ENCODE data around the gene SFTPA2. TPM values are rescaled to one million over a fixed set of nuclear protein-coding genes. Genes with fewer than 3 reads are reported as not detected.
"Not testable (repeated sequence)": the region's sequence is repeated elsewhere in the genome, so short reads cannot be mapped to it uniquely, and the experiment has no call there.

Gene SFTPA2
- total RNA-seq, 6 experiments from 2014 or later = 0.12 to 0.95 (median 0.42) TPM; not detected in 3

DNA sequence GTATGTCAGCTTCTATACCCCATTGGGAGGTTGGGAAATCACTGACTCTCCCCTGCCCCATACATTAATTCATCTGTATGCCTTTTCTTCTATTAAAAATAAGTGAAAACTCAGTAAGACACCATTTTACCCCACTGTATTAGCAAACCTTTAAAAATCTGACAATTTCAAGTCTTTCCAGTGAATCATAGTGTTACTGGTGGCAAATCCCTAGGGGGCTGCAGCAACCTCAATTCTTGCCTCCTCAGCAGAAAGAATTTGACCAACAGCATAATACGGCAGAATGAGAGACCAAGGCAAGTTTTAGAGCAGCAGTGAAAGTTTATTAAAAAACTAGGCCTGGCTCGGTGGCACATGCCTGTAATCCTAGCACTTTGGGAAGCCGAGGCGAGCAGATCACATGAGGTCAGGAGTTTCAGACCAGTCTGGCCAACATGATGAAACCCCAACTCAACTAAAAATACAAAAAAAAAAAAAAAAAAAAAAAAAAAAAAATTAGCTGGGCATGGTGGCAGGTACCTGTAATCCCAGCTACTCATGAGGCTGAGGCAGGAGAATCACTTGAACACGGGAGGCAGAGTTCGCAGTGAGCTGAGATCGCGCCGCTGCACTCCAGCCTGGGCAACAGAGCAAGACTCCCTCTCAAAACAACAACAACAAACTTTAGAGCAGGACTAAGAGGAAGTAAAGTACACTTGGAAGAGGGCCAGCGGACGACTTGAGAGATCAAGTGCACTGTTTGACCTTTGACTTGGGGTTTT, 26.9 kb downstream of the SFTPA2 start:
- intact Hi-C loops (cut with DNase I); H3K36me3 ChIP-seq; H3K27me3 ChIP-seq; H3K4me3 ChIP-seq; H3K9me3 ChIP-seq; DNase-seq; H3K27ac ChIP-seq; H3K4me1 ChIP-seq: not testable (repeated sequence)
- 30% methylated on average over 2 of the region's 11 CpGs for WGBS (ENCODE audit: insufficient coverage, low coverage, low lambda C conversion rate, missing lambda C conversion rate)
- ATAC-seq = peak in 1 of 4 donors; percentile 33

- H3K4me3 ChIP-seq; DNase-seq; intact Hi-C loops (cut with DNase I); H3K4me1 ChIP-seq; H3K36me3 ChIP-seq; H3K27ac ChIP-seq; ATAC-seq; H3K27me3 ChIP-seq; H3K9me3 ChIP-seq: not testable (repeated sequence)
- WGBS (ENCODE audit: insufficient coverage, low coverage, low lambda C conversion rate, missing lambda C conversion rate) = 90% methylated on average over 3 of the region's 4 CpGs
Observed at GRCh38 chr10:79528261-79528660, 31.9 kb downstream of the SFTPA2 start.

GRCh38 chr10:79525049-79525710, 35.0 kb downstream of the SFTPA2 start:
- ATAC-seq; H3K9me3 ChIP-seq; H3K4me3 ChIP-seq; H3K4me1 ChIP-seq; H3K27ac ChIP-seq; DNase-seq; H3K27me3 ChIP-seq; intact Hi-C loops (cut with DNase I); H3K36me3 ChIP-seq: not testable (repeated sequence)
- WGBS (ENCODE audit: insufficient coverage, low coverage, low lambda C conversion rate, missing lambda C conversion rate) = 81% methylated on average over 3 of the region's 8 CpGs

DNA sequence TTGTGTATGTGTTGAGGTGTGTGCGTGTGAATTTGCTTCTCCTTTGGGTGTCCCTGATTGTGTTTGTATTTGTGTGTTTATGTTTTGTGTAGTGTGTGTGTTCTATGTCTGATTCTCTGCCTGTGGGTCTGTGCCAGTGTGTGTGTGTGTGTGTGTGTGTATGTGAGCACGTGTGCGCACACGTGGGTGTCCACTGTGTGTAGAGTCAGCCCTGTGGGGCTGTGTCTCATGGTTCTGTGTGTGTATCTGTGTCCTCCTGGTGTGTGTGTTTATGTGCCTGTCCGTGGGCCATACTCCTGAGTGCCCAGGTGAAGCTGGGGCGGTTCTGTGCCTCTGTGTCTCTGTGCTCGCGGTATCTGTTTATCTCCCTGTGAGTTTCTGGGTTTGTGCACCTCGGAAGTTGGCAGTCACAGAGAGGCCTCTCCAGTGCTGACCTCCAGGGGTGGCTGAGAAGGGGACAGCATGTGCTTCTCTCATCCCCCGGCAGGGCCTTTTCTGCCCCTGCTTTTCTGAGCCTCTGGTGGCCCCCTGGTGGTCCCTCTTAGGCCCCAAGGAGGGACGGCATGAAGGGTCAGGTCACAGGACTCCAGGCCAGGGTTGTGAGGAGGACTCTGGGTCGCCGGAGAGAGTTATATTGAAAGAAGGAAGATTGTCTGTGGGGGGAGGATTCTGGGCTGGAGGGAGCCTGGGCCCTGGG, 36.9 kb downstream of the SFTPA2 start:
- DNase-seq; H3K27me3 ChIP-seq; H3K27ac ChIP-seq; H3K4me1 ChIP-seq; H3K4me3 ChIP-seq; H3K9me3 ChIP-seq; H3K36me3 ChIP-seq; intact Hi-C loops (cut with DNase I): not testable (repeated sequence)
- 86% methylated on average over 6 of the region's 13 CpGs for WGBS (ENCODE audit: insufficient coverage, low coverage, low lambda C conversion rate, missing lambda C conversion rate)
- ATAC-seq = peak in 1 of 4 donors; percentile 17

- H3K4me3 ChIP-seq; intact Hi-C loops (cut with DNase I): not testable (repeated sequence)
- WGBS (ENCODE audit: insufficient coverage, low coverage, low lambda C conversion rate, missing lambda C conversion rate) = 73% methylated on average over 2 of the region's 4 CpGs
Observed at GRCh38 chr10:79522464-79522863, 37.7 kb downstream of the SFTPA2 start.

DNA sequence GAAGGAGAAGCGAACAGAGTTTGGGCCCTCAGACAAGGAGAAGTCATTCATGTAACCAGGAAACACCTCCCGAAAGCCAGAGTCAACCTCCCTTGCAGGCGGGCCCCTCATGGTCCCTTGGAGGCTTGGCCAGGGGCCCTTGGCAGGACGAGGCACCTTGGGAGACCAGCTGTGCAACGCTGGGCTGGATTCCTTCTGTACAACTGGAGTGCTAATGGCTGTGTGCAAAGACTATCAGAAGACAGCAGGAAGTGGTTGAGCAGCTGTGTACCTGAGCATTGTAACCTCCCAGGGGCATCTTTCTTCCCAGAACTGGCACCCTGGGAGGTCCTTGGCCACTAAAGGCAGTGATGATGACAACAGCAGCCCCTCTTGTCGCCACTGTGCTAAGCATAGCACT, 38.5 kb downstream of the SFTPA2 start:
- DNase-seq; H3K27ac ChIP-seq; H3K4me3 ChIP-seq; H3K36me3 ChIP-seq; H3K27me3 ChIP-seq; intact Hi-C loops (cut with DNase I); H3K9me3 ChIP-seq; H3K4me1 ChIP-seq: not testable (repeated sequence)
- peak in 1 of 4 donors; percentile 14 for ATAC-seq
- WGBS (ENCODE audit: insufficient coverage, low coverage, low lambda C conversion rate, missing lambda C conversion rate) = 67% methylated on average over 1 of the region's 6 CpGs

More at GRCh38 chr10:79522464-79522863, 37.7 kb downstream of the SFTPA2 start:
- DNase-seq, H3K36me3 ChIP-seq, H3K4me1 ChIP-seq, H3K9me3 ChIP-seq, H3K27ac ChIP-seq, H3K27me3 ChIP-seq: not testable (repeated sequence)
- peak in 1 of 4 donors; percentile 20 for ATAC-seq

DNA sequence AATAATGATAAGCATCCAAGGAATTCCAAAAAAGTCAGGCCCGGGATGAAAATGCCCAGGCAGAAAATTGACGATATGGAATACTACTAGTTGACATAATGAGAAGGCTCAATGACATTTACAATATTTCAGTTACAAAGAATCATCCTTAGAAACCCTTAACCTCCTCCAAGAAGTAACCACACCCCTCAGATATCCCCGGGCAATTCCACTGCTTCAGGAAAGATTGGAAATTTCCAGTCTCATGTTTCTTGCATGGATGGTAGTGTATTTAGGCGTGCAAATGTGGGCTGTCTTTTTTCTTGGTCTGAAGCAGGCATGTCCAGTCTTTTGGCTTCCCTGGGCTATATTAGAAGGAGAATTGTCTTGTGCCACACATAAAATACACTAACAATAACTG, 42.6 kb downstream of the SFTPA2 start:
- intact Hi-C loops (cut with DNase I); H3K27me3 ChIP-seq; H3K27ac ChIP-seq; H3K36me3 ChIP-seq; DNase-seq; H3K4me3 ChIP-seq; ATAC-seq; H3K4me1 ChIP-seq; H3K9me3 ChIP-seq: not testable (repeated sequence)
- 50% methylated on average over 2 of the region's 4 CpGs for WGBS (ENCODE audit: insufficient coverage, low coverage, low lambda C conversion rate, missing lambda C conversion rate)

DNA sequence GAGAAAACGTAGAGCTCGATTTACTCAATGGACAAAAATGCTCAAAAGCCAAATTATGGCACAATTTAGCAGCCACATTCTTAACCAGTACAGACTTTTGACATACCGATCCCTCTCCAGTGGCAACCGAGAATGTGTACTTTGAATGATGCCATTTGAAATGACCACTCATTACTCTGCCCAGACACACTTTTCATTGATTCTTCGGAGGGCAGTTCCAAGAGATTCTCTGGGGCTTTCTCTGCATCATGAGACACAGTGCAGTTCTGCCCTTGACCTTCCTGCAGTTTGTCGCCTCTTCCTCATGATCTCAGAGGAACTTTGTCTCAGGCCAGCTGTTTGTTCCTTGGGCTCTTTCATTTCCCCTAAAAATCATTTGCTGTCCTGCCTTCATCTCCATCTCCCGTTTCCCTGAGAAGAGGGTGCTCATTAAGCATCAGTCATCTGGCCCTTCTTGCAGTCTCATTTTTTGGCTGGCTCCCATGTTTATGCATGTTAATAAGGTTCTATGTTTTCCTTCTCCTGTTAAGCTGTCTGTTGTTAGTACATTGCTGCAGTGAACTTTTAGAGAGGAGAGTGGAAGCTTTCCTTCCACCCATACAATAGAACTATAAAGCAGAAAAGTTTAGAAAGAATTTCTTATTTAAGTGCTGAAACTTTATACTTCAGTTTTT, 43.5 kb downstream of the SFTPA2 start:
- H3K4me1 ChIP-seq; H3K27ac ChIP-seq; H3K27me3 ChIP-seq; DNase-seq; ATAC-seq; H3K4me3 ChIP-seq; intact Hi-C loops (cut with DNase I); H3K36me3 ChIP-seq; H3K9me3 ChIP-seq: not testable (repeated sequence)
- WGBS (ENCODE audit: insufficient coverage, low coverage, low lambda C conversion rate, missing lambda C conversion rate) = 65% methylated on average over 5 of the region's 7 CpGs

GRCh38 chr10:79511891-79512583, 48.2 kb downstream of the SFTPA2 start, which contains the start of gene EIF5AL1:
TSS of gene EIF5AL1 (plus strand) at chr10:79512533. CDS start at chr10:79512650, 117 bp downstream.
- H3K4me3 ChIP-seq; H3K36me3 ChIP-seq; H3K9me3 ChIP-seq; intact Hi-C loops (cut with DNase I); H3K4me1 ChIP-seq; H3K27ac ChIP-seq; H3K27me3 ChIP-seq; ATAC-seq; DNase-seq: not testable (repeated sequence)
- WGBS (ENCODE audit: insufficient coverage, low coverage, low lambda C conversion rate, missing lambda C conversion rate) = 98% methylated on average over 12 of the region's 17 CpGs

GRCh38 chr10:79509934-79510508, 50.2 kb downstream of the SFTPA2 start:
- H3K27ac ChIP-seq; H3K4me3 ChIP-seq; H3K4me1 ChIP-seq; H3K27me3 ChIP-seq; intact Hi-C loops (cut with DNase I); DNase-seq; H3K36me3 ChIP-seq; H3K9me3 ChIP-seq: not testable (repeated sequence)
- WGBS (ENCODE audit: insufficient coverage, low coverage, low lambda C conversion rate, missing lambda C conversion rate) = 83% methylated on average over 1 of the region's 5 CpGs
- peak in 2 of 4 donors; percentile 19 to 30 for ATAC-seq
